ENCODE data around the gene OR5D14.

OR5D14 gene
- total RNA-seq, result 0 reads per million in 3 donors

DNA sequence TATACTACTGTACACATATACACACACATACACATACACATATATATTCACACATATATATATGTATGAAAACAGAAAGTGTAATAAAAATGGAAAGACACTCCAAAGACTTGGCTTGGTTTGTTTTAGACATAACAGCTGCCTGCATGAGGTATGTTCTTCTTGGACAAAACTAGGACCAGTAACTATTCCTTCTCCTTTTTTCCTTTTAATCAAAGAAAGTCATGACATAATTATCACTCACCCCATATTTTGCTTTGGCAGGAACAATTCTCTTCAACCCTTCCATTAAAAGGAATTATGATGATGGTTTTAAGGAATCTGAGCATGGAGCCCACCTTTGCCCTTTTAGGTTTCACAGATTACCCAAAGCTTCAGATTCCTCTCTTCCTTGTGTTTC, at the start of gene OR5D14:
Gene OR5D14 (plus strand): TSS at position 301 of the 400 bp plus-strand sequence. CDS start 0 bp downstream, at position 301.
- Histone ChIP-seq H3K27me3 (replicated peaks; ENCODE audit: control insufficient read depth, insufficient read depth, low read length, poor library complexity, severe bottlenecking) (no peaks in the 10 kb centered on the region), H3K36me3 (ENCODE audit: control insufficient read depth, insufficient read depth, low read length) (no peaks in the 10 kb centered on the region), H3K27ac (ENCODE audit: insufficient read depth, low read length, poor library complexity, severe bottlenecking) (no peak within 1 kb of the TSS), H3K9me3 (ENCODE audit: control insufficient read depth, low read length) (no peaks in the 10 kb centered on the region), H3K4me1 (ENCODE audit: control insufficient read depth, insufficient read depth, low read length, poor library complexity, severe bottlenecking) (no peaks in the 10 kb centered on the region), H3K4me3 (ENCODE audit: insufficient read depth, low read depth, low read length, poor library complexity, severe bottlenecking) (no peak within 1 kb of the TSS)
- DNase-seq, result no peak

DNA sequence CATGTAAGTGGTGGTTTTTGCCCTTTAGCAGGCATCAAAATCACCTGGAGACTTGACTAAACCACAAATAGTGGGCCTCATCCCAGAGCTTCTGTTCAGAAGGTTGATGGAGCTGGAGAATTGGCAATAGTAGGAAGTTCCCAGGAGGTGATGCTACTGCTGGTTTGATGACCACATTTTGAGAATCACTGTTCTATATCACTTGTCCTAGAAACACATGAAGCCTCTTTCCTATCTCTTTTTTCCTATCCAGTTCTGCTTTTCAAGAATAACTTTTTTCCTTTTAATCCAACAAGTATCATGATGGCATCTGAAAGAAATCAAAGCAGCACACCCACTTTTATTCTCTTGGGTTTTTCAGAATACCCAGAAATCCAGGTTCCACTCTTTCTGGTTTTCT, 22.2 kb upstream of the OR5D14 start, which contains the start of gene OR5D13:
Gene OR5D13 (plus strand): TSS at position 301 of the 400 bp plus-strand sequence. CDS start 0 bp downstream, at position 301.
- DNase-seq, result no peak
- Histone ChIP-seq H3K27ac (ENCODE audit: insufficient read depth, low read length, poor library complexity, severe bottlenecking) (no peak within 1 kb of the TSS), H3K4me1 (ENCODE audit: control insufficient read depth, insufficient read depth, low read length, poor library complexity, severe bottlenecking) (no peaks in the 10 kb centered on the region), H3K9me3 (ENCODE audit: control insufficient read depth, low read length) (no peaks in the 10 kb centered on the region), H3K36me3 (ENCODE audit: control insufficient read depth, insufficient read depth, low read length) (no peaks in the 10 kb centered on the region), H3K27me3 (replicated peaks; ENCODE audit: control insufficient read depth, insufficient read depth, low read length, poor library complexity, severe bottlenecking) (no peaks in the 10 kb centered on the region), H3K4me3 (ENCODE audit: insufficient read depth, low read depth, low read length, poor library complexity, severe bottlenecking) (no peak within 1 kb of the TSS)

DNA sequence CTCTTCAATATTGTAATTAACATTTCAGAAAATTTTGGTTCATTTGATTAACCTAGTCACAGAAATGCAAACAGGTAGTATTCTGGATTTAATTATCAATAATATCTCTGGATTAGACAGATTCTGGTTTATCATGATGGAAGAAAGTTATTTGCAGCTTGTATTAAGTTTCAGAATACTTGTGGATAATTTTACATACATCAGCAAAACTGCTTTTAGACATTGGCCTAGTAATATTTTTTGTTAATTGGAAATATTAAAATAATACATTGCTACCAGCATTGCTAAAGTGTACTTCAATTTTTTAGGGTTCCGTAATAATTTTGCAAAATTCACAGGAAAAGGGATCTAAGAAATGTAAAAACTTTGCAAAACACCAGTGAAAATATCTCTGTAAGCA, 3.8 kb upstream of the OR5D14 start:
- no peak overlapping the region for H3K4me3 ChIP-seq (ENCODE audit: insufficient read depth, low read depth, low read length, poor library complexity, severe bottlenecking)
- H3K4me1 ChIP-seq (ENCODE audit: control insufficient read depth, insufficient read depth, low read length, poor library complexity, severe bottlenecking), result no peaks in the 10 kb centered on the region
- H3K9me3 ChIP-seq (ENCODE audit: control insufficient read depth, low read length), result no peaks in the 10 kb centered on the region
- no peaks in the 10 kb centered on the region for H3K36me3 ChIP-seq (ENCODE audit: control insufficient read depth, insufficient read depth, low read length)
- no peak for DNase-seq
- H3K27ac ChIP-seq (ENCODE audit: insufficient read depth, low read length, poor library complexity, severe bottlenecking), result no peak overlapping the region
- no peaks in the 10 kb centered on the region for H3K27me3 ChIP-seq (replicated peaks; ENCODE audit: control insufficient read depth, insufficient read depth, low read length, poor library complexity, severe bottlenecking)

DNA sequence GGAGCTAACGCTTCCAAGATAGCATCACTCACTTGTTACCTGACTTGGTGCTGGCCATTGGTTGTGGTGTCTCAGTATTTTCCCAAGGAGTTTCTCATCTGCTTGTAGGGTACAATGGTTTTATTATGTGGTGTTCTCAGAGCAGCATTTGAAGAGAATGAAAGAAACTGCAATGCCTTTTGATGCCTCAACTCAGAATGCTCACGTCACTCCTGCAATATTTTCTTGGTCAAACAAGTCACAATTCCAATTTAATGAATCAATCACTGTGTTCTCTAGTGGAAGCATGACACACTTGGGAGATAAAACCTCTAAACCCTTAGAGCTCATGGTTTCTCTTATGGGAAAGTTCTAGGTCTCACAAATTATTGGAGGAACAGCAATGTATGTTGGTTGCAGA, 2.0 kb upstream of the OR5D14 start:
- DNase-seq, result no peak
- no peaks in the 10 kb centered on the region for H3K9me3 ChIP-seq (ENCODE audit: control insufficient read depth, low read length)
- H3K4me1 ChIP-seq (ENCODE audit: control insufficient read depth, insufficient read depth, low read length, poor library complexity, severe bottlenecking), result no peaks in the 10 kb centered on the region
- H3K27ac ChIP-seq (ENCODE audit: insufficient read depth, low read length, poor library complexity, severe bottlenecking), result no peak overlapping the region
- no peak overlapping the region for H3K4me3 ChIP-seq (ENCODE audit: insufficient read depth, low read depth, low read length, poor library complexity, severe bottlenecking)
- no peaks in the 10 kb centered on the region for H3K36me3 ChIP-seq (ENCODE audit: control insufficient read depth, insufficient read depth, low read length)
- H3K27me3 ChIP-seq (replicated peaks; ENCODE audit: control insufficient read depth, insufficient read depth, low read length, poor library complexity, severe bottlenecking), result no peaks in the 10 kb centered on the region

DNA sequence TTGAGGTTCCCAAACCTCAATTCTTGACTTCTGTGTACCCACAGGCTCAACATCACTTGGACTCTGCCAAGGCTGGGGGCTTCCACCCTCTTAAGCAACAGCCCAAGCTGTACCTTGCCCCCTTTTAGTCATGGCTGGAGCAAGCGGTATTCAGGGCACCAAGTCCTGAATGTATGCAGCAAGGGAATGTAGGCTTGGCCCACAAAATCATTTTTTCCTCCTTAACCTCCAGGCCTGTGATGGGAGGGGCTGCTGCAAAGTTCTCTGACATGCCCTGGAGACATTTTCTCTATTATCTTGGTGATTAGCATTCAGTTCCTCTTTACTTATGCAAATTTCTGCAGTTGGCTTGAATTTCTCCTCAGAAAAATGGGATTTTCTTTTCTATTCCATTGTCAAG, 10.9 kb downstream of the OR5D14 start:
- Histone ChIP-seq H3K4me3 (ENCODE audit: insufficient read depth, low read depth, low read length, poor library complexity, severe bottlenecking) (no peak overlapping the region), H3K4me1 (ENCODE audit: control insufficient read depth, insufficient read depth, low read length, poor library complexity, severe bottlenecking) (no peaks in the 10 kb centered on the region), H3K9me3 (ENCODE audit: control insufficient read depth, low read length) (peaks cover 5% of the 10 kb centered on the region), H3K27ac (ENCODE audit: insufficient read depth, low read length, poor library complexity, severe bottlenecking) (no peak overlapping the region), H3K27me3 (replicated peaks; ENCODE audit: control insufficient read depth, insufficient read depth, low read length, poor library complexity, severe bottlenecking) (no peaks in the 10 kb centered on the region), H3K36me3 (ENCODE audit: control insufficient read depth, insufficient read depth, low read length) (no peaks in the 10 kb centered on the region)
- no peak for DNase-seq

DNA sequence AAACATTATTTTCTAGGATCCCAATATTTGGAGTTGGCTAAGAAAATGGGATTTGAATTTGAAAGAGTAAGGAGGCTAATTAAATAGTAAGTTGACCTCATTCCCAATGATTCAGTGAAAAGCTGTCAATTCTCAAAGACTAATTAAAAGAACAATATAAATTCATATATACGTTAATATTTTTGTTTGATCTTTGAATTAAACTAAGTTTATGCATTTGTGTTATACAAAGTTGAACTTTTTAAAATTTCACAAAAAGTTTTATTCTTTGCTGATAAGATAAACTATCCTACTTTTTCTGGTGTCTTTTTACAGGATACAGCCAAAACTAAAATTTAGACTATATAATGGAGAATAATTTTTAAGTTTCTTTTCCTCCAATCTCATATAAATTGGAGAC, 15.7 kb downstream of the OR5D14 start, which contains the start of gene OR5L1:
Gene OR5L1 (plus strand): TSS at position 301 of the 400 bp plus-strand sequence. CDS start 100 bp downstream, outside the sequence.
- Histone ChIP-seq H3K9me3 (ENCODE audit: control insufficient read depth, low read length) (no peaks in the 10 kb centered on the region), H3K27me3 (replicated peaks; ENCODE audit: control insufficient read depth, insufficient read depth, low read length, poor library complexity, severe bottlenecking) (no peaks in the 10 kb centered on the region), H3K4me3 (ENCODE audit: insufficient read depth, low read depth, low read length, poor library complexity, severe bottlenecking) (no peak within 1 kb of the TSS), H3K36me3 (ENCODE audit: control insufficient read depth, insufficient read depth, low read length) (no peaks in the 10 kb centered on the region), H3K27ac (ENCODE audit: insufficient read depth, low read length, poor library complexity, severe bottlenecking) (no peak within 1 kb of the TSS), H3K4me1 (ENCODE audit: control insufficient read depth, insufficient read depth, low read length, poor library complexity, severe bottlenecking) (no peaks in the 10 kb centered on the region)
- no peak for DNase-seq

DNA sequence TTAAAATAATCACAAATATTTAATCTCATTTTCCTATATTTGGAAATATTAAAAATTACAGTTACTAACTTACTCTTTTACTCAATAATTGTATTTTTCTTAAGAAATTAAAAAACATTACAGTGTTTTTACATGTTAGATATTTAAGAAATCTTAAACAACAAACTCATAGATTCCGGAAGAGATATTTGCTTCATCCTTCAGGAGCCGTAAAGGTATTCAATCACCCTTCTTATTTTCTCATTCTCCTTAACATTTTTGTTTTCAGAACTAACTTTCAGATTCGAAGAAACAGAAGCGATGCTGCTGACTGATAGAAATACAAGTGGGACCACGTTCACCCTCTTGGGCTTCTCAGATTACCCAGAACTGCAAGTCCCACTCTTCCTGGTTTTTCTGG, 24.0 kb downstream of the OR5D14 start, which contains the start of gene OR5D18:
Gene OR5D18 (plus strand): TSS at position 301 of the 400 bp plus-strand sequence. CDS start 0 bp downstream, at position 301.
- H3K27ac ChIP-seq (ENCODE audit: insufficient read depth, low read length, poor library complexity, severe bottlenecking), result no peak within 1 kb of the TSS
- no peaks in the 10 kb centered on the region for H3K36me3 ChIP-seq (ENCODE audit: control insufficient read depth, insufficient read depth, low read length)
- no peaks in the 10 kb centered on the region for H3K4me1 ChIP-seq (ENCODE audit: control insufficient read depth, insufficient read depth, low read length, poor library complexity, severe bottlenecking)
- DNase-seq, result no peak
- no peaks in the 10 kb centered on the region for H3K27me3 ChIP-seq (replicated peaks; ENCODE audit: control insufficient read depth, insufficient read depth, low read length, poor library complexity, severe bottlenecking)
- H3K9me3 ChIP-seq (ENCODE audit: control insufficient read depth, low read length), result no peaks in the 10 kb centered on the region
- no peak within 1 kb of the TSS for H3K4me3 ChIP-seq (ENCODE audit: insufficient read depth, low read depth, low read length, poor library complexity, severe bottlenecking)

DNA sequence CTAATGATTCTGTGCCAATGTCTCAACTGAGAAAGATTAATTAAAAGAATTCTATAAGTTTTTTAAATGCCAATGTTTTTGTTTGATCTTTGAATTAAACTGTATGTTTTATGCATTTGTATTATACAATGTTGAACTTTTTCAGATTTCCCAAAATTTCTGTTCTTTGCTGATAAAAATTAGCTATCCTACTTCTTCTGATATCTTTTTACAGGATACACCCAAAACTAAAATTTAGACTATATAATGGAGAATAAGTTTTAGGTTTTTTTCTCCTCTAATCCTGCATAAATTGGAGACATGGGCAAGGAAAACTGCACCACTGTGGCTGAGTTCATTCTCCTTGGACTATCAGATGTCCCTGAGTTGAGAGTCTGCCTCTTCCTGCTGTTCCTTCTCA, 31.6 kb downstream of the OR5D14 start, which contains the start of gene OR5L2:
Gene OR5L2 (plus strand): TSS at position 301 of the 400 bp plus-strand sequence. CDS start 0 bp downstream, at position 301.
- no peaks in the 10 kb centered on the region for H3K27me3 ChIP-seq (replicated peaks; ENCODE audit: control insufficient read depth, insufficient read depth, low read length, poor library complexity, severe bottlenecking)
- H3K4me3 ChIP-seq (ENCODE audit: insufficient read depth, low read depth, low read length, poor library complexity, severe bottlenecking), result no peak within 1 kb of the TSS
- H3K27ac ChIP-seq (ENCODE audit: insufficient read depth, low read length, poor library complexity, severe bottlenecking), result no peak within 1 kb of the TSS
- no peak for DNase-seq
- no peaks in the 10 kb centered on the region for H3K4me1 ChIP-seq (ENCODE audit: control insufficient read depth, insufficient read depth, low read length, poor library complexity, severe bottlenecking)
- no peaks in the 10 kb centered on the region for H3K36me3 ChIP-seq (ENCODE audit: control insufficient read depth, insufficient read depth, low read length)
- H3K9me3 ChIP-seq (ENCODE audit: control insufficient read depth, low read length), result no peaks in the 10 kb centered on the region

DNA sequence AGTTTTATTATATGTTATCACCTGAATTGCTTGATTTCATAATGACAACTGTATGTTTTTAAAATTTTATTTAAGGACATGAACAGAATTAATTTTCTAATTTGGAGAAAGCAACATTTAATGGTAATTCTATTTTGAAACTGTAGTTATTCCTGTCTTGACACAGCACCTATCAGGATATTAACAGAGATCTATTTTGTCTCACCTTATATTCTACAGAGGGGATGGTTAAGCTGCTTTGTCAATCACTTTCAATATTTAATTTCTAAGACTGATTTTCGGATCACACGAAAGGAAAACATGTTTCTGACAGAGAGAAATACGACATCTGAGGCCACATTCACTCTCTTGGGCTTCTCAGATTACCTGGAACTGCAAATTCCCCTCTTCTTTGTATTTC, 43.1 kb downstream of the OR5D14 start, which contains the start of gene OR5D16:
Gene OR5D16 (plus strand): TSS at position 301 of the 400 bp plus-strand sequence. CDS start 0 bp downstream, at position 301.
- DNase-seq, result no peak
- Histone ChIP-seq H3K4me3 (ENCODE audit: insufficient read depth, low read depth, low read length, poor library complexity, severe bottlenecking) (no peak within 1 kb of the TSS), H3K27me3 (replicated peaks; ENCODE audit: control insufficient read depth, insufficient read depth, low read length, poor library complexity, severe bottlenecking) (no peaks in the 10 kb centered on the region), H3K36me3 (ENCODE audit: control insufficient read depth, insufficient read depth, low read length) (no peaks in the 10 kb centered on the region), H3K4me1 (ENCODE audit: control insufficient read depth, insufficient read depth, low read length, poor library complexity, severe bottlenecking) (no peaks in the 10 kb centered on the region), H3K27ac (ENCODE audit: insufficient read depth, low read length, poor library complexity, severe bottlenecking) (no peak within 1 kb of the TSS), H3K9me3 (ENCODE audit: control insufficient read depth, low read length) (no peaks in the 10 kb centered on the region)
